Measurements from ENCODE around the gene DCBLD1. TPM values are rescaled to one million over a fixed set of nuclear protein-coding genes. Genes with fewer than 3 reads are reported as not detected.

DCBLD1 gene
- total RNA-seq, 2 donors from 2014 or later, result 8.8 to 17.6 TPM

DNA sequence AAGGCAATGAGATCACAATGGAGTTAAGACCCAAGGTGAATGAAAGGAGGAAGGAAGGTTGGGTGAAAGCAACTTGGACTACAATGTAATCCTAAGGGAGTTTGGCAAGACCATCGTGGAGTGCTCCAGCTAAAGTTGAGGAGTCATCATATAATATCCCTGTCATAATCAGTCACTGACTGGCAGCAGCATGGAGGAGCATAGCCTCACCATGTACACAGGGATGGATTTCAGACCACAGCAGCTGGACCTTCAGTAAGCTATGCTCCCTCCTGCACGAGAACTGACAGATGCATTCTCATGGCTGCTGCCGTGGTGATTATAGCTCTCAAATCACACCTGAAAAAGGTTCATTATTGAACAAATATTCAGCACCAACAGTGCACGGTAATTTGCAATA, 76.8 kb downstream of the DCBLD1 start:
- no peaks in the 10 kb centered on the region for H3K9me3 ChIP-seq
- TF ChIP-seq POLR2A (IDR thresholded peaks at IDR 0.05), result no peak
- TF ChIP-seq POLR2AphosphoS5 (IDR thresholded peaks at IDR 0.05), result no peak
- TF ChIP-seq, protein P1, sequence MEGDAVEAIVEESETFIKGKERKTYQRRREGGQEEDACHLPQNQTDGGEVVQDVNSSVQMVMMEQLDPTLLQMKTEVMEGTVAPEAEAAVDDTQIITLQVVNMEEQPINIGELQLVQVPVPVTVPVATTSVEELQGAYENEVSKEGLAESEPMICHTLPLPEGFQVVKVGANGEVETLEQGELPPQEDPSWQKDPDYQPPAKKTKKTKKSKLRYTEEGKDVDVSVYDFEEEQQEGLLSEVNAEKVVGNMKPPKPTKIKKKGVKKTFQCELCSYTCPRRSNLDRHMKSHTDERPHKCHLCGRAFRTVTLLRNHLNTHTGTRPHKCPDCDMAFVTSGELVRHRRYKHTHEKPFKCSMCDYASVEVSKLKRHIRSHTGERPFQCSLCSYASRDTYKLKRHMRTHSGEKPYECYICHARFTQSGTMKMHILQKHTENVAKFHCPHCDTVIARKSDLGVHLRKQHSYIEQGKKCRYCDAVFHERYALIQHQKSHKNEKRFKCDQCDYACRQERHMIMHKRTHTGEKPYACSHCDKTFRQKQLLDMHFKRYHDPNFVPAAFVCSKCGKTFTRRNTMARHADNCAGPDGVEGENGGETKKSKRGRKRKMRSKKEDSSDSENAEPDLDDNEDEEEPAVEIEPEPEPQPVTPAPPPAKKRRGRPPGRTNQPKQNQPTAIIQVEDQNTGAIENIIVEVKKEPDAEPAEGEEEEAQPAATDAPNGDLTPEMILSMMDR (IDR thresholded peaks at IDR 0.05), result no peak
- H3K4me1 ChIP-seq (replicated peaks), result no peaks in the 10 kb centered on the region
- no peak for DNase-seq (ENCODE audit: low spot score)
- H3K36me3 ChIP-seq, result no peaks in the 10 kb centered on the region
- H3K27me3 ChIP-seq (replicated peaks; ENCODE audit: insufficient read depth), result no peaks in the 10 kb centered on the region
- WGBS, result 83% methylated on average over 4 of the region's 4 CpGs
- no peak overlapping the region for H3K4me3 ChIP-seq
- intact Hi-C loops (cut with DNase I), result loop anchor here (5.0 kb wide), 1 partner anchor 43 kb away; the partner anchor contains the start of gene GOPC
- no peak overlapping the region for H3K27ac ChIP-seq

DNA sequence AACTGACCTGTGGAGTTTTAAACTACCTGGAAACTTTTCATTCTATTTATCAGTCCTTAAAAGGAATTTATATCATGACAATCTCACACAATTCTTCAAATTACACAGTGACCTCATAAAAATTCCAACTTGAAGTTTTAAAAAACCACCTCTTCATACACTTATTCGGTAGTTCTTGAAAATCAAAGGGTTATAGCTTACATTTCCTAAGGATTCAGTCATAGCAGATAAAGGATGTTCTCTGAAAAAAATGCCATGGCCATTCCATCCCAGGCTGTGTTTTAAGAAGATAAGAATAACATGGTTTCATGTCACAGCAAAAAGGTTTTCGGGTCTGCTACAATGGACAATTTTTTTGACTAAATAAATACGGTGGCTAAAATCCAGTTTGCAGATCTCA, 78.7 kb downstream of the DCBLD1 start:
- intact Hi-C loops (cut with DNase I), result no loop called here
- no peaks in the 10 kb centered on the region for H3K27me3 ChIP-seq (replicated peaks; ENCODE audit: insufficient read depth)
- no peaks in the 10 kb centered on the region for H3K4me1 ChIP-seq (replicated peaks)
- H3K9me3 ChIP-seq, result no peaks in the 10 kb centered on the region
- TF ChIP-seq POLR2A (IDR thresholded peaks at IDR 0.05) (no peak), POLR2AphosphoS5 (IDR thresholded peaks at IDR 0.05) (no peak)
- TF ChIP-seq, protein P1 (IDR thresholded peaks at IDR 0.05), result no peak
- H3K36me3 ChIP-seq, result no peaks in the 10 kb centered on the region
- no peak overlapping the region for H3K27ac ChIP-seq
- WGBS, result 45% methylated on average over 3 of the region's 3 CpGs
- no peak overlapping the region for H3K4me3 ChIP-seq
- no peak for DNase-seq (ENCODE audit: low spot score)

DNA sequence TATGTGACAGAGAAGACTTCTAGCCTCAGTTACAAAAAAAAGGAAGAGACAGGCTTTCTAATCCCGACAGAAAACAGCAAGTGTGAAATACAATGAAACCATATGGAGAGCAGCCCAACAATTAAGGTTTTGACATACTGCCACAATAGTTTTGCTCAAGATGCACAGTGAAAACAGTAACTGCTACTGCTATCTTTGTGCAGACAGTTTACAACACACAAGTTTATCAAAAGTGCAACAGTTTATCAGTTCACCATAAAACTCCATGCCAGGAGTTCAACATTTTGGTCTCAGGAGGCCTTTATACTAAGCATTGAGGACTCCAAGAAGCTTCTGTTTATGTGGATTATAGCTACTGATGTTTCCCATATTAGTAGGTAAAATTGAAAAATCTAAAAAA, 82.2 kb downstream of the DCBLD1 start:
- 85% methylated on average over 1 of the region's 1 CpG for WGBS
- Histone ChIP-seq H3K27ac (no peak overlapping the region), H3K4me1 (replicated peaks) (no peaks in the 10 kb centered on the region), H3K9me3 (no peaks in the 10 kb centered on the region), H3K36me3 (no peaks in the 10 kb centered on the region), H3K4me3 (no peak overlapping the region), H3K27me3 (replicated peaks; ENCODE audit: insufficient read depth) (no peaks in the 10 kb centered on the region)
- no peak for DNase-seq (ENCODE audit: low spot score)
- TF ChIP-seq, protein P1 (IDR thresholded peaks at IDR 0.05), result no peak
- TF ChIP-seq POLR2AphosphoS5 (IDR thresholded peaks at IDR 0.05) (no peak), POLR2A (IDR thresholded peaks at IDR 0.05) (no peak)
- intact Hi-C loops (cut with DNase I), result no loop called here

DNA sequence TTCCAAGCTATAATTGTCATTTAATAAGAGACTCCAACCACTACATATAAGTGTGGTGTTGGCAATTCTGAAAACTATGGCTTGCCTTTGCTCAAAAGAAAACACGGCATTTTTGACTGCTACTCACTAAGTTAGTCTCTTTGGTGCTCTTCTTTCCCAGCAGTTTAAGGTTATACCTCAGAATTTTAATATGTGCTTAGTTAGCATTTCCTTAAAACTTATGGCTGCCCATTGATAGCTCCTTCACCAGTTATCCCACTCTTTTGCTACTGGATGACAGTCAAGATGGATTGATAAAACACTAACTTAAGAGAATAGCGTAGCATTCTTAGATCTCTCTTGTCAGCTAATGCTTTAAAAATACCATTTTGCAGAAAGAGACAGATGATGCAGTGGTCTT, 85.8 kb downstream of the DCBLD1 start:
- WGBS, result 99% methylated on average over 2 of the region's 2 CpGs
- intact Hi-C loops (cut with DNase I), result no loop called here
- Histone ChIP-seq H3K4me3 (no peak overlapping the region), H3K36me3 (no peaks in the 10 kb centered on the region), H3K27me3 (replicated peaks; ENCODE audit: insufficient read depth) (no peaks in the 10 kb centered on the region), H3K27ac (no peak overlapping the region), H3K4me1 (replicated peaks) (no peaks in the 10 kb centered on the region), H3K9me3 (no peaks in the 10 kb centered on the region)
- TF ChIP-seq, protein P1 (IDR thresholded peaks at IDR 0.05), result no peak
- TF ChIP-seq POLR2A (IDR thresholded peaks at IDR 0.05), result no peak
- no peak for TF ChIP-seq POLR2AphosphoS5 (IDR thresholded peaks at IDR 0.05)
- no peak for DNase-seq (ENCODE audit: low spot score)

DNA sequence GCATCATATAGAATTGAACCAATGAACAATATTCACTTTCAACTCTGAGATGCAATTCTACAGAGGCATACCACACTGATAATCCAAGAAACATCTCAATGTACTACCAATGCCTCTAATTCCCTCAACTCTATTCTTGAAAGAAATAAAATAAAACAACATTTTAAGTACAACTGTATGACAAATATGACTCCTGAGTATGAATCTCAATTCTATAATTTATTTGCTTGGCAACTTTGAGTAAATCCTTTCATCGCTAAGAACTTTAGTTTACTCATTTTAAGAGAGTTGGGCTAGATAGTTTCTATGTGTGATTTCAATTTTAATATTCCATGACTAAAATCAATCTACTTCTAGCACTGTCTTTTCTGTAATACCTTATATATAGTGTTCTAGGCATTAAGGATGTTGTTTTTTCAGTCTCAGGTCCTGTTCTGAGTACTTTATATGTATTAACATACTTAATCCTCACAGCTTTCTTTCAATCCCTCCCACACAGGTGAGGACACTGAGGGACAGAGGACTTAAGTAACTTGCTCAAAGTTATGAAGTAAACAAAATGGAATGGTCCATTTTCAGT, 86.4 kb downstream of the DCBLD1 start:
- no peak for TF ChIP-seq POLR2AphosphoS5 (IDR thresholded peaks at IDR 0.05)
- TF ChIP-seq, protein P1 (IDR thresholded peaks at IDR 0.05), result no peak
- TF ChIP-seq POLR2A (IDR thresholded peaks at IDR 0.05), result no peak
- no peaks in the 10 kb centered on the region for H3K4me1 ChIP-seq (replicated peaks)

More for the DNA sequence above, 86.4 kb downstream of the DCBLD1 start:
- H3K36me3 ChIP-seq, result no peaks in the 10 kb centered on the region
- intact Hi-C loops (cut with DNase I), result no loop called here
- no peak overlapping the region for H3K4me3 ChIP-seq
- H3K27me3 ChIP-seq (replicated peaks; ENCODE audit: insufficient read depth), result no peaks in the 10 kb centered on the region
- no peak for DNase-seq (ENCODE audit: low spot score)
- no peak overlapping the region for H3K27ac ChIP-seq
- WGBS, result 0% methylated on average over 1 of the region's 1 CpG
- no peaks in the 10 kb centered on the region for H3K9me3 ChIP-seq

All from prostate gland (tissue), 2 donors.